HCT116 (cell line): ENCODE measurements around the gene KCNK3. TPM values are rescaled to one million over a fixed set of nuclear protein-coding genes. Genes with fewer than 3 reads are reported as not detected.
A peak's percentile ranks its signal among the peaks of the same experiment; 100 is the strongest.

ENCODE experiments used
- ATAC-seq: fragments of 200-7000 bp; cut with Tn5 transposase; 2 replicates; pipeline ENCODE4 v1.9.1; 2020; ENCODE audit warnings: mild to moderate bottlenecking, moderate library complexity
- BruUV-seq: library from RNA; stranded (reverse); fragments of 400-500 nt; replicated peaks from 2 replicates; lab custom pipeline; 2021; lab: Mats Ljungman, UMichigan
- CTCF ChIA-PET: fragments of 300-600 bp; sonication (Branson Sonifier 250); formaldehyde crosslinking; loops from one replicate; lab custom pipeline; 2021; ENCODE audit warnings: antibody characterized with exemption; lab: Charles Lee
- POLR2A ChIA-PET: fragments of 300-600, 350-600 bp; sonication (Branson Sonifier 250); formaldehyde crosslinking; loops from one replicate; lab custom pipeline; 2021; ENCODE audit warnings: antibody characterized with exemption; lab: Charles Lee
- RAD21 ChIA-PET, 2 experiments: fragments of 300-600 bp; sonication (Branson Sonifier 250); formaldehyde crosslinking; loops; one replicate each; lab custom pipeline; 2023; ENCODE audit warnings: low total read pairs in 2 of 2; ENCODE audit not compliant: uncharacterized antibody in 2 of 2, unreplicated experiment in 2 of 2, low non-redundant PET in 1 of 2; lab: Charles Lee
- DNase-seq: peaks from one replicate; pipeline ENCODE4 v3.0.0-alpha.2; 2010; ENCODE audit warnings: low read depth, low spot score
- H2AFZ ChIP-seq: fragments of 200-600 bp; shearing (Covaris generic), sonication (generic); 2 replicates; pipeline ENCODE4 v1.6.1; 2017; ENCODE audit warnings: low read depth, mixed run types, mixed read lengths, antibody characterized with exemption, low read length; ENCODE audit not compliant: poor library complexity, severe bottlenecking
- H3K27ac ChIP-seq: 2 replicates; pipeline ENCODE4 v1.5.1; 2012; ENCODE audit warnings: low read depth, low read length
- H3K27me3 ChIP-seq: fragments of 200-600 bp; sonication (generic); 2 replicates; pipeline ENCODE4 v1.6.1; 2016; ENCODE audit warnings: mixed run types, low read length, mixed read lengths; ENCODE audit not compliant: insufficient read depth
- H3K36me3 ChIP-seq, 2 experiments: fragments of 200-500 bp in 1 of 2; fragments of 200-600 bp in 1 of 2; sonication (Bioruptor generic) in 1 of 2; sonication (generic) in 1 of 2; 2 replicates each; pipeline versions ENCODE4 v1.5.1 to v1.6.1; 2014 to 2016; ENCODE audit warnings: low read length in 2 of 2, inconsistent platforms in 1 of 2, mixed read lengths in 1 of 2, mixed run types in 1 of 2; ENCODE audit not compliant: insufficient read depth in 2 of 2, control insufficient read depth in 1 of 2
- H3K4me1 ChIP-seq, 2 experiments: fragments of 200-600 bp in 1 of 2; sonication (generic) in 1 of 2; 2 replicates each; pipeline versions ENCODE4 v1.5.1 to v1.6.1; 2012 to 2017; ENCODE audit warnings: low read length in 2 of 2, inconsistent platforms in 1 of 2, mild to moderate bottlenecking in 1 of 2, mixed read lengths in 1 of 2, mixed run types in 1 of 2, moderate library complexity in 1 of 2; ENCODE audit not compliant: insufficient read depth in 2 of 2, control insufficient read depth in 1 of 2
- H3K4me2 ChIP-seq: fragments of 200-600 bp; sonication (generic); 2 replicates; pipeline ENCODE4 v1.6.1; 2017; ENCODE audit warnings: mixed run types, low read length, mixed read lengths
- H3K4me3 ChIP-seq, 2 experiments: fragments of 200-600 bp in 1 of 2; sonication (generic) in 1 of 2; replicated peaks in 1 of 2; 2 replicates each; pipeline ENCODE4 v1.5.1; 2011 to 2016; ENCODE audit warnings: low read length in 2 of 2, control low read depth in 1 of 2, low read depth in 1 of 2, mild to moderate bottlenecking in 1 of 2, mixed read lengths in 1 of 2, mixed run types in 1 of 2
- H3K79me2 ChIP-seq: fragments of 200-600 bp; sonication (generic); 2 replicates; pipeline ENCODE4 v1.6.1; 2017; ENCODE audit warnings: mild to moderate bottlenecking, mixed run types, low read length, moderate library complexity, mixed read lengths; ENCODE audit not compliant: insufficient read depth
- H3K9ac ChIP-seq: fragments of 200-600 bp; sonication (generic); 2 replicates; pipeline ENCODE4 v1.6.1; 2016; ENCODE audit warnings: low read length, mixed read lengths
- H3K9me2 ChIP-seq: fragments of 200-600 bp; sonication (generic), shearing (Covaris generic); 2 replicates; pipeline ENCODE4 v1.6.1; 2017; ENCODE audit warnings: mixed run types, mild to moderate bottlenecking, moderate library complexity; ENCODE audit not compliant: insufficient read depth
- H3K9me3 ChIP-seq, 2 experiments: fragments of 200-500 bp in 1 of 2; fragments of 200-600 bp in 1 of 2; sonication (Bioruptor generic) in 1 of 2; sonication (generic) in 1 of 2; 2 replicates each; pipeline ENCODE4 v1.6.1; 2014 to 2017; ENCODE audit warnings: low read length in 2 of 2, mixed read lengths in 2 of 2, inconsistent platforms in 1 of 2, low read depth in 1 of 2, mild to moderate bottlenecking in 1 of 2, mixed run types in 1 of 2, moderate library complexity in 1 of 2; ENCODE audit not compliant: control insufficient read depth in 1 of 2, insufficient read depth in 1 of 2
- H4K20me1 ChIP-seq: fragments of 200-600 bp; sonication (generic), shearing (Covaris generic); 2 replicates; pipeline ENCODE4 v1.6.1; 2017; ENCODE audit warnings: mixed run types, mild to moderate bottlenecking, moderate library complexity; ENCODE audit not compliant: insufficient read depth
- CEBPB ChIP-seq: IDR thresholded peaks from 2 replicates; pipeline ENCODE4 v1.6.1; 2012; ENCODE audit warnings: low read depth
- EGR1 ChIP-seq: IDR thresholded peaks from 2 replicates; pipeline ENCODE4 v1.6.1; 2012; ENCODE audit warnings: low read depth
- EZH2 ChIP-seq: fragments of 200-600 bp; sonication (generic); IDR thresholded peaks from 2 replicates; pipeline ENCODE4 v1.6.1; 2017; ENCODE audit warnings: antibody characterized with exemption, mixed run types
- POLR2AphosphoS5 ChIP-seq: IDR thresholded peaks from 2 replicates; pipeline ENCODE4 v1.6.1; 2011; ENCODE audit warnings: mild to moderate bottlenecking, low read depth, low read length, moderate library complexity
- SIN3A ChIP-seq: IDR thresholded peaks from 2 replicates; pipeline ENCODE4 v1.6.1; 2012; ENCODE audit warnings: low read depth
- TCF7L2 ChIP-seq: IDR thresholded peaks from 2 replicates; pipeline ENCODE4 v1.7.0; 2011; ENCODE audit warnings: borderline replicate concordance, inconsistent platforms; ENCODE audit not compliant: insufficient read depth, insufficient read length; ENCODE audit errors: extremely low read depth
- ZNF274 ChIP-seq: fragments of 200-500 bp; sonication (Bioruptor generic); IDR thresholded peaks from 2 replicates; pipeline ENCODE4 v1.6.1; 2014; ENCODE audit warnings: mild to moderate bottlenecking, low read depth, low read length, inconsistent platforms
- intact Hi-C: fragments of 100-400 bp; cut with micrococcal nuclease; formaldehyde crosslinking; loops from 2 replicates; pipeline ENCODE4 v1.10.0; 2022
- total RNA-seq: library from RNA; stranded (reverse); gene quantifications from one replicate; pipeline ENCODE4 v1.2.1, GENCODE V29; 2021; ENCODE audit not compliant: unreplicated experiment
- TF ChIP-seq, protein P1 (sequence below): IDR thresholded peaks from 2 replicates; pipeline ENCODE4 v1.6.1; 2012

KCNK3 gene
- total RNA-seq, 1 experiment from 2014 or later: 0.71 TPM

DNA sequence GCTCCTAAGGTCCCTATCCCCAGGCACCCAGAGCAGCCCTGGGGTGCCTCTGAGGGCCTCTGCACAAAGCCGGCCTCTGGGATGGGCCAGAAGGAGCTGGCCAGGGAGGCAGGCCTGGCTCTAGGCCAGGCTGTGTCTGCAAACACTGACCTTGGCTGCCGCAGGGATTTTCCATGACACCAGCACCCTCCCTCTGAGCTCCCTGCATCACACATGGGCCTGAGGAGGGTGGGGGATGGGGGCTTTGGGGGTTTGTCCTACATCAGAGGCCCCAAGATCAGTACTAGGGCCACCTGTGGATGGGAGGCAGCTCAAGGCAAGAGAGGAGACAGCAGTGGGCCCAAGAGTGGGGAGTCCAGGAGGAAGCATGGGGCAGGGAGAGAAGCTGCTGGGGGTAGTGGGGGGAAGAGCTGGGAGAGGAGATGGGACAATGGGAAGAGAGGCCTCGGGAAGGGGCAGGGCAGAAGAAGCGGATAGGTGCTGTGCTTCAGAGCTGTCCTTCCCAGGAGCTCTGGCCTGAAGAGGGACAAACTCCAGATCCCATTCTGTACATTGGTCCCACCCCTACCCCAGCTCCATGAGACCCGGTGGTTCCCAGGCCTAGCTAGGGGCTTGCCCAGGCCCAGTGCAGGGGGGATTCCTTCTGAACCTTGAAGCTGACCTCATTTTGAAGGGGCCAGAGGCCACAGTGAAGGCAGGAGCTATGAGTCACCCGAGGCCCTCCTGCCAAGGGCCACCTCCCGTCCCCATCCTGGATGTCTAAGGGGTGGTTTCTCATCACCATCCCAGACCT, 28.0 kb downstream of the KCNK3 start:
- ChIA-PET CTCF (interaction anchor here (1.1 to 1.5 kb wide), 2 partner anchors 24 to 50 kb away, joined by 3 read pairs; no protein-coding TSS in a partner anchor), POLR2A (interaction anchor here (0.6 to 1.8 kb wide), 6 partner anchors 9 to 476 kb away, joined by 3 to 9 read pairs (median 3); partner anchors contain the start of genes HADHA and HADHB)
- BruUV-seq: no TSS peak

More for the DNA sequence above, 28.0 kb downstream of the KCNK3 start:
- no peaks in the 10 kb centered on the region for H3K36me3 ChIP-seq
- H3K9ac ChIP-seq: peak overlapping the region; percentile 27
- H2AFZ ChIP-seq: peak overlapping the region; percentile 27
- no peak overlapping the region for H3K4me3 ChIP-seq
- H3K9me2 ChIP-seq: no peaks in the 10 kb centered on the region
- DNase-seq (peak; percentile 29), ATAC-seq (peak; percentile 20)
- peak overlapping the region; percentile 54; the same call in 1 of the 2 replicates for H3K27ac ChIP-seq
- peak overlapping the region; percentile 58 for H3K4me2 ChIP-seq
- no peaks in the 10 kb centered on the region for H3K9me3 ChIP-seq
- intact Hi-C loops: no loop called here
- H3K79me2 ChIP-seq: no peaks in the 10 kb centered on the region
- TF ChIP-seq, protein P1, sequence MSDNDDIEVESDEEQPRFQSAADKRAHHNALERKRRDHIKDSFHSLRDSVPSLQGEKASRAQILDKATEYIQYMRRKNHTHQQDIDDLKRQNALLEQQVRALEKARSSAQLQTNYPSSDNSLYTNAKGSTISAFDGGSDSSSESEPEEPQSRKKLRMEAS: no peak
- TF ChIP-seq EGR1 (no peak), SIN3A (no peak), EZH2 (no peak), TCF7L2 (peak; percentile 66), POLR2AphosphoS5 (no peak), CEBPB (no peak), ZNF274 (no peak)
- RAD21 ChIA-PET: no interaction called here
- H3K4me1 ChIP-seq: peaks cover 57 to 64% of the 10 kb centered on the region in 2 experiments
- no peaks in the 10 kb centered on the region for H4K20me1 ChIP-seq
- no peaks in the 10 kb centered on the region for H3K27me3 ChIP-seq
